GM18951 (cell line): ENCODE measurements around the gene ZEB2.

Experiments used
- POLR2A ChIP-seq: IDR thresholded peaks from 4 replicates; pipeline ENCODE4 v1.6.1; 2011; ENCODE audit warnings: mild to moderate bottlenecking; ENCODE audit not compliant: insufficient read length, insufficient read depth; ENCODE audit errors: extremely low read depth
- in situ Hi-C: fragments of 300-500 bp; cut with MboI; formaldehyde crosslinking; loops from one replicate; pipeline ENCODE4 v1.12.0; 2022; ENCODE audit warnings: low sequenced_read_pairs, mixed read lengths, inconsistent platforms; ENCODE audit not compliant: unreplicated experiment

The ZEB2 gene

GRCh38 chr2:144471305-144472045, 48.4 kb downstream of the ZEB2 start:
- in situ Hi-C loops, result no loop called here
- TF ChIP-seq POLR2A, result no peak

GRCh38 chr2:144470816-144471215, 49.1 kb downstream of the ZEB2 start:
- in situ Hi-C loops, result no loop called here
- TF ChIP-seq POLR2A, result no peak

- in situ Hi-C loops, result no loop called here
- TF ChIP-seq POLR2A, result no peak
These were observed 49.6 kb downstream of the ZEB2 start for GRCh38 chr2:144470334-144470733.

GRCh38 chr2:144469798-144470197, 50.1 kb downstream of the ZEB2 start:
- in situ Hi-C loops, result no loop called here
- no peak for TF ChIP-seq POLR2A

- no peak for TF ChIP-seq POLR2A
- in situ Hi-C loops, result no loop called here
These were observed 50.9 kb downstream of the ZEB2 start for GRCh38 chr2:144468823-144469595.

GRCh38 chr2:144467502-144468137, 52.3 kb downstream of the ZEB2 start:
- TF ChIP-seq POLR2A, result no peak
- in situ Hi-C loops, result no loop called here

- TF ChIP-seq POLR2A, result no peak
- in situ Hi-C loops, result no loop called here
These were observed 53.3 kb downstream of the ZEB2 start for GRCh38 chr2:144466637-144467036.

GRCh38 chr2:144465749-144466148, 54.2 kb downstream of the ZEB2 start:
- in situ Hi-C loops, result no loop called here
- no peak for TF ChIP-seq POLR2A

- no peak for TF ChIP-seq POLR2A
- in situ Hi-C loops, result no loop called here
These were observed 55.2 kb downstream of the ZEB2 start for GRCh38 chr2:144464730-144465129.

GRCh38 chr2:144463266-144463665, 56.7 kb downstream of the ZEB2 start:
- no peak for TF ChIP-seq POLR2A
- in situ Hi-C loops, result no loop called here

- no peak for TF ChIP-seq POLR2A
- in situ Hi-C loops, result no loop called here
These were observed 57.7 kb downstream of the ZEB2 start for GRCh38 chr2:144462266-144462665.

- in situ Hi-C loops, result no loop called here
- no peak for TF ChIP-seq POLR2A
These were observed 58.6 kb downstream of the ZEB2 start for GRCh38 chr2:144461308-144461766.

GRCh38 chr2:144460727-144461307, 59.1 kb downstream of the ZEB2 start:
- no peak for TF ChIP-seq POLR2A
- in situ Hi-C loops, result no loop called here
